Nephron progenitor cell (in vitro differentiated cells): Measurements from ENCODE around the gene MLXIP.

Source experiments
- DNase-seq: peaks from one replicate; pipeline ENCODE4 v3.0.0; 2021
- H3K27ac Mint-ChIP-seq: 2 replicates; pipeline ENCODE4 v1.8.0; 2021; ENCODE audit warnings: mild to moderate bottlenecking, moderate library complexity, mixed read lengths
- H3K27me3 Mint-ChIP-seq: 2 replicates; pipeline ENCODE4 v1.8.0; 2021; ENCODE audit warnings: mild to moderate bottlenecking, low read depth, mixed read lengths; ENCODE audit not compliant: poor library complexity
- H3K36me3 Mint-ChIP-seq: 2 replicates; pipeline ENCODE4 v1.8.0; 2021; ENCODE audit warnings: low read depth, mixed read lengths
- H3K4me1 Mint-ChIP-seq: 2 replicates; pipeline ENCODE4 v1.8.0; 2021; ENCODE audit warnings: mixed read lengths
- H3K4me3 Mint-ChIP-seq: 2 replicates; pipeline ENCODE4 v1.8.0; 2021; ENCODE audit warnings: mild to moderate bottlenecking, moderate library complexity, mixed read lengths
- H3K9me3 Mint-ChIP-seq: 2 replicates; pipeline ENCODE4 v1.8.0; 2021; ENCODE audit warnings: mild to moderate bottlenecking, moderate library complexity, mixed read lengths
- CTCF ChIP-seq: fragments of 200-600 bp; sonication (generic); IDR thresholded peaks from 2 replicates; pipeline ENCODE4 v1.5.0; 2021; ENCODE audit warnings: antibody characterized with exemption

Gene MLXIP

GRCh38 chr12:122078141-122079032, at the start of gene MLXIP:
Gene MLXIP, plus strand, starts transcription at chr12:122078756. Its CDS starts 98 bp downstream, at chr12:122078854.
- peaks cover 24% of the 10 kb centered on the region for H3K36me3 Mint-ChIP-seq
- peak within 1 kb of the TSS; percentile 84 for H3K4me3 Mint-ChIP-seq
- DNase-seq = peak; percentile 95
- H3K9me3 Mint-ChIP-seq = peaks cover 6% of the 10 kb centered on the region
- no peaks in the 10 kb centered on the region for H3K27me3 Mint-ChIP-seq
- H3K27ac Mint-ChIP-seq = peak within 1 kb of the TSS; percentile 26
- peaks cover 49% of the 10 kb centered on the region for H3K4me1 Mint-ChIP-seq
- no peak for TF ChIP-seq CTCF

GRCh38 chr12:122028905-122029560, 49.5 kb upstream of the MLXIP start:
- no peak for TF ChIP-seq CTCF
- no peak overlapping the region for H3K4me3 Mint-ChIP-seq
- DNase-seq = no peak
- no peaks in the 10 kb centered on the region for H3K27me3 Mint-ChIP-seq
- H3K9me3 Mint-ChIP-seq = no peaks in the 10 kb centered on the region
- H3K27ac Mint-ChIP-seq = peak overlapping the region; percentile 57
- H3K36me3 Mint-ChIP-seq = peaks cover 24% of the 10 kb centered on the region
- peaks cover 51% of the 10 kb centered on the region for H3K4me1 Mint-ChIP-seq

- H3K4me3 Mint-ChIP-seq = no peak overlapping the region
- H3K9me3 Mint-ChIP-seq = no peaks in the 10 kb centered on the region
- H3K4me1 Mint-ChIP-seq = peaks cover 45% of the 10 kb centered on the region
- peaks cover 25% of the 10 kb centered on the region for H3K36me3 Mint-ChIP-seq
- no peak for TF ChIP-seq CTCF
- DNase-seq = no peak
- H3K27me3 Mint-ChIP-seq = no peaks in the 10 kb centered on the region
- H3K27ac Mint-ChIP-seq = peak overlapping the region; percentile 36
These were observed 48.7 kb upstream of the MLXIP start for GRCh38 chr12:122029620-122030423.

- Mint-ChIP-seq H3K4me3 (no peak overlapping the region), H3K4me1 (peaks cover 45% of the 10 kb centered on the region), H3K36me3 (peaks cover 29% of the 10 kb centered on the region), H3K27ac (no peak overlapping the region), H3K27me3 (no peaks in the 10 kb centered on the region), H3K9me3 (no peaks in the 10 kb centered on the region)
- no peak for TF ChIP-seq CTCF
- DNase-seq = no peak
These were observed 48.0 kb upstream of the MLXIP start for GRCh38 chr12:122030424-122031035.

GRCh38 chr12:122031342-122032216, 47.0 kb upstream of the MLXIP start:
- peak; percentile 76 for DNase-seq

More at GRCh38 chr12:122031342-122032216, 47.0 kb upstream of the MLXIP start:
- Mint-ChIP-seq H3K27me3 (no peaks in the 10 kb centered on the region), H3K27ac (peak overlapping the region; percentile 80), H3K4me3 (no peak overlapping the region), H3K36me3 (peaks cover 39% of the 10 kb centered on the region), H3K9me3 (no peaks in the 10 kb centered on the region), H3K4me1 (peaks cover 42% of the 10 kb centered on the region)
- peak; percentile 77 for TF ChIP-seq CTCF
